H9 (cell line): ENCODE measurements around the gene ADAMTS6. TPM values are rescaled to one million over a fixed set of nuclear protein-coding genes. Genes with fewer than 3 reads are reported as not detected.

Experiments used
- DNase-seq: peaks from one replicate; pipeline ENCODE4 v3.0.0-alpha.2; 2017
- H2AFZ ChIP-seq: one replicate; pipeline ENCODE4 v1.6.1; 2013; ENCODE audit warnings: mild to moderate bottlenecking, low read length, control low read depth, moderate library complexity
- H2AK5ac ChIP-seq: 2 replicates; pipeline ENCODE4 v1.6.1; 2013; ENCODE audit warnings: low read length, control low read depth, mixed read lengths; ENCODE audit not compliant: insufficient read length
- H2BK120ac ChIP-seq: one replicate; pipeline ENCODE4 v1.6.1; 2013; ENCODE audit warnings: low read depth, mild to moderate bottlenecking, low read length, control low read depth, inconsistent platforms; ENCODE audit not compliant: poor library complexity, severe bottlenecking
- H2BK12ac ChIP-seq: 2 replicates; pipeline ENCODE4 v1.6.1; 2013; ENCODE audit warnings: low read length, control low read depth, mixed read lengths, low read depth; ENCODE audit not compliant: insufficient read length
- H2BK15ac ChIP-seq: 2 replicates; pipeline ENCODE4 v1.6.1; 2013; ENCODE audit warnings: low read depth, low read length, control low read depth
- H2BK20ac ChIP-seq: one replicate; pipeline ENCODE4 v1.6.1; 2013; ENCODE audit warnings: low read depth, mild to moderate bottlenecking, low read length, control low read depth, inconsistent platforms; ENCODE audit not compliant: poor library complexity, severe bottlenecking
- H2BK5ac ChIP-seq: 2 replicates; pipeline ENCODE4 v1.6.1; 2013; ENCODE audit warnings: low read length, control low read depth, mixed read lengths; ENCODE audit not compliant: insufficient read length
- H3K14ac ChIP-seq: 2 replicates; pipeline ENCODE4 v1.6.1; 2013; ENCODE audit warnings: low read length, control low read depth; ENCODE audit not compliant: insufficient read depth
- H3K18ac ChIP-seq: 2 replicates; pipeline ENCODE4 v1.6.1; 2013; ENCODE audit warnings: low read depth, mild to moderate bottlenecking, mixed read lengths, low read length, control low read depth; ENCODE audit not compliant: insufficient read length
- H3K23ac ChIP-seq: 2 replicates; pipeline ENCODE4 v1.6.1; 2013; ENCODE audit warnings: low read length, control low read depth, mixed read lengths, low read depth; ENCODE audit not compliant: insufficient read length
- H3K23me2 ChIP-seq: 2 replicates; pipeline ENCODE4 v1.6.1; 2013; ENCODE audit warnings: low read depth, mild to moderate bottlenecking, mixed read lengths, low read length, control low read depth; ENCODE audit not compliant: insufficient read length, poor library complexity, severe bottlenecking
- H3K27ac ChIP-seq: 2 replicates; pipeline ENCODE4 v1.5.1; 2013; ENCODE audit warnings: low read length, control low read depth, mixed read lengths, low read depth; ENCODE audit not compliant: insufficient read length
- H3K27me3 ChIP-seq: 2 replicates; pipeline ENCODE4 v1.6.1; 2013; ENCODE audit warnings: low read length, control low read depth, inconsistent platforms; ENCODE audit not compliant: insufficient read depth
- H3K4ac ChIP-seq: 2 replicates; pipeline ENCODE4 v1.6.1; 2013; ENCODE audit warnings: low read depth, mild to moderate bottlenecking, control low read depth, inconsistent platforms, low read length, moderate library complexity
- H3K4me1 ChIP-seq: 2 replicates; pipeline ENCODE4 v1.6.1; 2013; ENCODE audit warnings: low read length, control low read depth, inconsistent platforms; ENCODE audit not compliant: insufficient read depth
- H3K4me2 ChIP-seq: 2 replicates; pipeline ENCODE4 v1.6.1; 2013; ENCODE audit warnings: low read length, control low read depth, mixed read lengths; ENCODE audit not compliant: insufficient read length, insufficient read depth
- H3K56ac ChIP-seq: 2 replicates; pipeline ENCODE4 v1.6.1; 2013; ENCODE audit warnings: low read depth, mild to moderate bottlenecking, mixed read lengths, low read length, control low read depth; ENCODE audit not compliant: insufficient read length
- H3K79me1 ChIP-seq: 2 replicates; pipeline ENCODE4 v1.6.1; 2013; ENCODE audit warnings: low read depth, mild to moderate bottlenecking, moderate library complexity, low read length, control low read depth, inconsistent platforms; ENCODE audit not compliant: insufficient read depth, poor library complexity, severe bottlenecking
- H3K79me2 ChIP-seq: 2 replicates; pipeline ENCODE4 v1.6.1; 2013; ENCODE audit warnings: low read length, control low read depth, inconsistent platforms; ENCODE audit not compliant: insufficient read depth
- H3K9ac ChIP-seq: 2 replicates; pipeline ENCODE4 v1.6.1; 2013; ENCODE audit warnings: low read length, control low read depth, mixed read lengths; ENCODE audit not compliant: insufficient read length; ENCODE audit errors: extremely low read depth
- H3K9me3 ChIP-seq: one replicate; pipeline ENCODE4 v1.6.1; 2013; ENCODE audit warnings: low read depth, low read length, inconsistent platforms; ENCODE audit not compliant: control insufficient read depth
- H3T11ph ChIP-seq: one replicate; pipeline ENCODE4 v1.6.1; 2013; ENCODE audit warnings: mild to moderate bottlenecking, low read length, control low read depth, inconsistent platforms
- H4K20me1 ChIP-seq: one replicate; pipeline ENCODE4 v1.6.1; 2013; ENCODE audit not compliant: control insufficient read depth, insufficient read length, insufficient read depth
- H4K5ac ChIP-seq: 2 replicates; pipeline ENCODE4 v1.6.1; 2013; ENCODE audit warnings: low read depth, mild to moderate bottlenecking, mixed read lengths, low read length, control low read depth; ENCODE audit not compliant: insufficient read length
- H4K8ac ChIP-seq: replicated peaks from 2 replicates; pipeline ENCODE4 v1.6.1; 2013; ENCODE audit warnings: low read length, control low read depth, mixed read lengths, low read depth; ENCODE audit not compliant: insufficient read length
- H4K91ac ChIP-seq: 2 replicates; pipeline ENCODE4 v1.6.1; 2013; ENCODE audit warnings: low read depth, mild to moderate bottlenecking, moderate library complexity, mixed read lengths, low read length, control low read depth; ENCODE audit not compliant: insufficient read length
- H3K27ac Mint-ChIP-seq, 3 experiments: 2 replicates in 2 of 3; 3 replicates in 1 of 3; pipeline ENCODE4 v1.8.0; 2020 to 2021; ENCODE audit warnings: mixed read lengths in 3 of 3, mild to moderate bottlenecking in 1 of 3, moderate library complexity in 1 of 3
- H3K27me3 Mint-ChIP-seq: 2 replicates; pipeline ENCODE4 v1.8.0; 2021; ENCODE audit warnings: low read depth, mild to moderate bottlenecking, moderate library complexity, mixed read lengths
- H3K36me3 Mint-ChIP-seq, 3 experiments: 2 replicates in 2 of 3; 3 replicates in 1 of 3; pipeline ENCODE4 v1.8.0; 2020 to 2021; ENCODE audit warnings: low read depth in 3 of 3, mixed read lengths in 3 of 3; ENCODE audit not compliant: insufficient read depth in 1 of 3
- H3K4me1 Mint-ChIP-seq, 2 experiments: 2 replicates each; pipeline ENCODE4 v1.8.0; 2020; ENCODE audit warnings: mixed read lengths in 2 of 2
- H3K4me3 Mint-ChIP-seq, 2 experiments: 2 replicates in 1 of 2; 3 replicates in 1 of 2; pipeline ENCODE4 v1.8.0; 2020 to 2021; ENCODE audit warnings: mild to moderate bottlenecking in 2 of 2, mixed read lengths in 2 of 2, moderate library complexity in 1 of 2
- H3K9me3 Mint-ChIP-seq, 2 experiments: 2 replicates in 1 of 2; 3 replicates in 1 of 2; pipeline ENCODE4 v1.8.0; 2020; ENCODE audit warnings: mild to moderate bottlenecking in 2 of 2, mixed read lengths in 2 of 2, moderate library complexity in 1 of 2
- WGBS: extraction: QIAGEN DNeasy Blood & Tissue Kit; methylation state at CpG from one replicate; pipeline ENCODE4 v1.1.7; 2013; ENCODE audit warnings: missing lambda C conversion rate, low lambda C conversion rate, mixed read lengths; ENCODE audit not compliant: insufficient read length; ENCODE audit errors: extremely low coverage; 5-methylcytosine and 5-hydroxymethylcytosine counted together
- total RNA-seq: library from RNA; stranded (reverse); gene quantifications from 2 replicates; pipeline ENCODE4 v1.2.1, GENCODE V29; 2021
- TF ChIP-seq, protein P1 (sequence below): fragments of 200-600 bp; sonication (generic); conservative IDR thresholded peaks from 3 replicates; pipeline ENCODE4 v1.8.0; 2021; ENCODE audit warnings: antibody characterized with exemption, mild to moderate bottlenecking

ADAMTS6 gene
- total RNA-seq, 1 experiment from 2014 or later = 0.33 TPM

DNA sequence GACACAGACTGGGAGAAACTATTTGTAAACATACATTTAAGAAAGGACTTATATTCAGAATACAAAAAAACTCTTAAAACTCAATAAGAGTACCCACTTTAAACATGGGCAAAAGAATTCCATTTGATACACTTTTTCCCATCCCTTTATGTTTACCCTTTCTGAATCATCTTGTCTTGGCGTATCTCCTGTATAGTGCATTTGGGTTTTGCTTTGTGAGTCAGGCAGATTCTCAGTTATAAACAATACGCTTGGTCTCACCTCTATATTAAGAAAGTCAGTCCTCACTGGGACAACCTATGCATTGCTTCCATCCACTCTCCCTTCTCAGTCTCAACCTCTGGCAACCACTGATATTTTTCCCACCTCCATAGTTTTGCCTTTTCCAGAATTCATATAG is 27.3 kb upstream of the ADAMTS6 start:
- no peak overlapping the region for H2AFZ ChIP-seq
- H3K4me2 ChIP-seq = no peak overlapping the region
- H3K27ac ChIP-seq = no peak overlapping the region
- Mint-ChIP-seq H3K27me3 (no peaks in the 10 kb centered on the region), H3K4me1 (no peaks in the 10 kb centered on the region), H3K4me3 (no peak overlapping the region), H3K36me3 (no peaks in the 10 kb centered on the region; a peak in 1 of 7 replicates), H3K27ac (no peak overlapping the region), H3K9me3 (no peaks in the 10 kb centered on the region)
- no peak for DNase-seq
- no peaks in the 10 kb centered on the region for H3K4me1 ChIP-seq
- H4K5ac ChIP-seq = no peak overlapping the region
- TF ChIP-seq, protein P1, sequence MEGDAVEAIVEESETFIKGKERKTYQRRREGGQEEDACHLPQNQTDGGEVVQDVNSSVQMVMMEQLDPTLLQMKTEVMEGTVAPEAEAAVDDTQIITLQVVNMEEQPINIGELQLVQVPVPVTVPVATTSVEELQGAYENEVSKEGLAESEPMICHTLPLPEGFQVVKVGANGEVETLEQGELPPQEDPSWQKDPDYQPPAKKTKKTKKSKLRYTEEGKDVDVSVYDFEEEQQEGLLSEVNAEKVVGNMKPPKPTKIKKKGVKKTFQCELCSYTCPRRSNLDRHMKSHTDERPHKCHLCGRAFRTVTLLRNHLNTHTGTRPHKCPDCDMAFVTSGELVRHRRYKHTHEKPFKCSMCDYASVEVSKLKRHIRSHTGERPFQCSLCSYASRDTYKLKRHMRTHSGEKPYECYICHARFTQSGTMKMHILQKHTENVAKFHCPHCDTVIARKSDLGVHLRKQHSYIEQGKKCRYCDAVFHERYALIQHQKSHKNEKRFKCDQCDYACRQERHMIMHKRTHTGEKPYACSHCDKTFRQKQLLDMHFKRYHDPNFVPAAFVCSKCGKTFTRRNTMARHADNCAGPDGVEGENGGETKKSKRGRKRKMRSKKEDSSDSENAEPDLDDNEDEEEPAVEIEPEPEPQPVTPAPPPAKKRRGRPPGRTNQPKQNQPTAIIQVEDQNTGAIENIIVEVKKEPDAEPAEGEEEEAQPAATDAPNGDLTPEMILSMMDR = no peak
- no peak overlapping the region for H2BK12ac ChIP-seq
- H3K79me2 ChIP-seq = no peaks in the 10 kb centered on the region
- H4K8ac ChIP-seq = no peak overlapping the region
- H3K9ac ChIP-seq = no peak overlapping the region
- no peaks in the 10 kb centered on the region for H3K9me3 ChIP-seq
- no peak overlapping the region for H3K18ac ChIP-seq
- H3K23me2 ChIP-seq = no peaks in the 10 kb centered on the region
- no peak overlapping the region for H3K14ac ChIP-seq
- no peak overlapping the region for H3K4ac ChIP-seq
- H3T11ph ChIP-seq = no peak overlapping the region
- H3K27me3 ChIP-seq = no peaks in the 10 kb centered on the region
- H2BK15ac ChIP-seq = no peak overlapping the region
- no peak overlapping the region for H2BK5ac ChIP-seq
- no peaks in the 10 kb centered on the region for H3K79me1 ChIP-seq
- no peak overlapping the region for H2BK120ac ChIP-seq
- no peak overlapping the region for H2BK20ac ChIP-seq
- H4K91ac ChIP-seq = no peak overlapping the region
- WGBS = no CpG with 5 or more reads among the region's 2 CpGs
- no peak overlapping the region for H3K23ac ChIP-seq
- no peaks in the 10 kb centered on the region for H4K20me1 ChIP-seq
- H3K56ac ChIP-seq = no peak overlapping the region
- no peak overlapping the region for H2AK5ac ChIP-seq
